GM04503 (cell line): ENCODE data around the gene LDLRAD3.
"Not testable (repeated sequence)": the region's sequence is repeated elsewhere in the genome, so short reads cannot be mapped to it uniquely, and the experiment has no call there.

Experiments
- DNase-seq: peaks from one replicate; pipeline ENCODE4 v3.0.0-alpha.2; 2012; ENCODE audit warnings: low read depth

The LDLRAD3 gene

DNA sequence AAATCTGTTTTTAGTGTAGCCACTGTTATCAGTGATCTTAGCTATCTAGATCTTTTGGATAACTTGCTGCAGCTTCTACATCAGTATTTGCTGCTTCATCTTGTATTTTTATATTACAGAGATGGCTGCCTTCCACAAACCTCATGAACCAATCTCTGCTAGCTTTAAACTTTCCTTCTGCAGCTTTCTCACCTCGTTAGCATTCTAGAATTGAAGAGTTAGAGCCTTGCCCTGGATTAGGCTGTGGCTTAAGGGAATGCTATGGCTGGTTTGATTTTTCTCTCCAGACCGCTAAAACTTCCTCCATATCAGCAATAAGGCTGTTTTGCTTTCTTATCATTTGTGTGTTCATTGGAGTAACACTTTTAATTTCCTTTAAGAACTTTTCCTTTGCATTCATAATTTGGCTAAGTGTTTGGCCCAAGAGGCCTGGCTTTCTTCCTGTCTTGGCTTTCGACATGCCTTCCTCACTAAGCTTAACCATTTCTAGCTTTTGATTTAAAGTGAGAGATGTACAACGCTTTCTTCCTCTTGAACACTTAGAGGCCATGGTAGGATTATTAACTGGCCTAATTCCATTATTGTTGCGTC is 51.9 kb downstream of the LDLRAD3 start:
- DNase-seq = no peak

DNA sequence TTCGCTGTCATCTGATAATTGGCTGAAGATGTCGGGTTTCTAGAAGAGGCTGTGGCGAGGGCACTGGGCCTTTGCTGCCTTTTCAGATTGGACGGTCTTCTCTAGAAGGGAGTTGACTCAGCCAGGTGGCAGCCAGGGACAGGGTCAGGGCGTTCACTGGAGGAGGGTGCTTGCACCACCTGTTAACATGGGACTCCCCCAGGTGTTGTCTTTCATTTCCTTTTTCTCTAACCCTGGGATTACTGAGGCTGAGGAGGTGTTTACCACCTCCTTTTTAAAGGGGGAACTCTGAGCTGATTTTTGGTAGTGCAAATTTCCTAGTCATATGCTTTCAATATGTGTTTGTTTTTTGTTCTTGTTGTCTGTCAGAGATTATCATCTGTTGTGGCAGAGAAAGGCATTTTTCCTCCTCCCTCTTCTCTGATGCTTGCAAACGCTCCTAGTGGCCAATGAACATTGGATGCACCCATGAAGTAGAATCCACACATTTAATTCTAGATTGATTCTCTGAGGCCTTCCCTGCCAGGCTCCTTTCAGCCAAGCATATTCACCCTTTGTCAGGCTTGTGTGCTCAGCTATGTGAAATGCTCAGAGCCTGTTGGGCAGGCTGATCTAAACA is 54.1 kb downstream of the LDLRAD3 start:
- DNase-seq = no peak

DNA sequence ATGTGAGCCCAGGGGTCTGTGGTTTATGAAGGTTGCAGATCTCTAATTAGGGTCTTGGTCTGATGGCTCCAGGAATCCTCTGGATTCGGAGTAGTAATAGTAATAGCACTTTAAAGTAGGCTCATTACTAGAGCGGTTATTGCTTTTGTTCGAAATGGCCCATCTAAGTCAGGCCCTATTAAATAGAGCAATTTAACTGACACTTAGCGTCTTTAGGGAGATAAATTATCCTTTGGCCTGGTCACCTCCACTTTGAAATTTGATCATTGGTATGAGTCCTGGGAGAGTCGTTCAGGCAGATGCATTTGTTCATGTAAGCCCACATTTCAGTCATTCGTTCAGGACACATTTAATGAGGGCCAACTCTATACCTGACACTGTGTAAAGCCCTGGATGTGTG is 54.8 kb downstream of the LDLRAD3 start:
- no peak for DNase-seq

DNA sequence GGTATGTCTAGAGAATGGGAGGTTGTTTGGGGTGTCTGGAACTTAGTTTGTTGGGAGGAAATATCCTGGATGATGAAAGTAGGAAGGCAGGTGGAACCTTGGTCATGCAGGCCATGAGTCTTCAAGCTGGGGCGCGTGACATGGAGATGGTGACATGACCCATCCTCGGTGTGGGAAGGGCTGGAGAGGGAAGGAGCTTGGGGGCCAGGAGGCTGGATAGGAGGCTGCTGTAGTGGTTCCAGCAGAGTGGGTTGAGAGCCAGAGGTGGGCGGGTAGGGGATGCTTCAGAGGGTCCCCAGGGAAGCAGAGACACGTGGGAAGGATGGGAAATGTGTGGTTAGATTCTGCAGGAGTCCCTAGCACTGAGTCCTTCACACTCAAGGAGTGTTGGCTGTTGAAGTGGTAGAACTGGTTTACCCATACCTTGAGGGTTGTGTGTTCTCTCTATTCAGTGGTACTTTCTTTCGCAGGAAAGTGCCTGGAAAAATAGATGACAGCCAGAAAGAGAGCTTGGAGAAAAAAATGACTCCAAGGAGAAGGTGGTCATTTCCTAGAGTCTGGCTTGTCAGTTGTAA is 56.8 kb downstream of the LDLRAD3 start:
- DNase-seq = no peak

DNA sequence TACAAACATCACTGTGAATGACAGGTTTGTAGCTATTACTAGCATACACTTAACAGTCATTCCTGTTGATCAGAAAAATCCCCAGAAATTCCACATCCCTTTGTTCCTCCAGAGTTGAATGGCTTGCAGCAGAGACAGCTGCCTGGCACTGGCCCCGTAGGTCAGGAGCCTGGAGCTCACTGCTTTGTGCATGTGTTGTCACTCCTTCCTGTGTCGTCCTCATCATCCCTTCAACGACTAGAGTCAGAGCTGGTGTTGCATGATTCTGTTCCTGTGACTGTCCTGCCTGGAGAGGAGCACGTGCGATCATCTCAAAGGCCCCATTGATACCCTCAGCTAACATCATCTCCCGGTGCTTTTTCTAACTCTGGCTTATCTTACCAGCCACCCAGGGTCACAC is 58.3 kb downstream of the LDLRAD3 start:
- no peak for DNase-seq

DNA sequence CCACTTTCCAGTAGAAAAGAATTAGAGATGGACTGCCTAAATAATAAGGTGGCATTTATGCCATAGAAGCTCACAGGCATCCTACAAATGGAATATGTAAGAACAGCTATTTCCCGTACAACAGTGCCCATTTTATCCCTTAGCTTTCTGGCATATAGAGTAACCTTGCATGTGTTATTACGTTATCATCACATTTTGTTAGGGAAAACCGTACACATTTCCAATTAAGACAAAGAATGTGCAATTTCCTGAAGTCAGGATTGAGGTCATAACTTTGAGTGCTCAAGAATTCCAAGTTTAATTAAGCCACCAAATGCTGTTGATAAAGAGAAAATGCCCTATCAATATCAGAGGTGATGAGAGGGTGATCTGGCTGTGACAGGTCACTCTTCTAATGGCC is 58.9 kb downstream of the LDLRAD3 start:
- no peak for DNase-seq

DNA sequence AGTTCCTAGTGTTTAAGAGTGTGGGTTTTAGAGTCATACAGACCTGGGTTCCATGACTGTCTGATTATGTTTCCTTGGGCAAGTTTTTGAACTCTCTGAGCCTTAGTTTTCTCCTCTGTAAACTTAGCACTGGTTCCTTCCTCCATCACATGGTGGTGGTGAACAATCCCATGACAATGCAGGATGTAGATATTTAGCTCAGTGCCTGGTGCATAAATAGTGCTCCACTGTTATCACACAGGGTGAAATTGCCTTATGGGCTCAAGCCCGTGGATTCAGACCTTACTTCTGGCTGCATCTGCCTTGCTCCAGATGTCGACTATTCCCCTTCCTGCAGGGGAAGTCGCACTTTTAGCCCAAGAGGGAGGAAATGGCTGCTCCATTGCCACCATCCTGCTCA is 62.7 kb downstream of the LDLRAD3 start:
- DNase-seq = no peak

DNA sequence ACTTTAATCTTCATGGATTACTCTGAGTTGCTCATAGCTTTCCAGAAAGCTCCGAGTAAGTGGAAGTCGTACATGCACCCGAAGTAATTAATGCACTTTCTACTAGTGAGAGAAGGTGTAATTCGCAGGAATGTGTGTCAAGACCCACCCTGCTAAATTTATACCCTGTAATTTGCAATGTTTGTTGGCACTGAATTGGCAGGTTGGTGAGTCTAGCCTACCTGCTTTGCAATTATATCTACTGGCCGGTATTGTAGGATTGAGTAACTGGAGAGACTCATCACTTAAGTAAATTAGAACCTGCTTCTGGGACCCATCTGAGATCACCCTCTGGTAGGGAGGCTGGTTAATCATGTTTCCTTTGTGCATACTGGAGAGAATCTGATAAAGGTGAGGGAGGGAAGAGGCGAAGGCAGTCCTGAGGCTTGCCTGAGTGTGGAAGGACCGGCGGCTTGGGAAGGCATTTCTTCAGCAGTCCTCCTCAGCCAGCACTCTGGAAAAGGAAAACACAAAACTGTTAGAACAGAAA is 63.3 kb downstream of the LDLRAD3 start:
- DNase-seq = no peak

DNA sequence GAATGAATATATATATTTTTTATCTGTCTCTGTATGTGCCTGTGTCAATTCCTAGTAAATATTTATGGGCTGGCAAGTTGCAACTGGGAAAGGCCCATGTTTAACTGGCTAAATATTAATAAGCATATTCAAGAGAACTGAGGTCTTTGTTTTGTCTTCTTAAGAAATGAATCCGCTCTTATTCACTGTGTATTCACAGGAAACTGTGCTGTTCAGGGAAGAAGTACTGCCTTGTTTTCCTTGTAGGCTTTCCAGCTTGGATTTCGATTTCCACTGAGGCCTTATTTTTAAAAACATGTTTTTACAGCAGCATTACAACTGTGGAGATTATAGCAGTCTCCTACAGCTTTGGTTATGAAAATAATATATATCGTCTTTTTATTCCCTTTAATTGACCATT is 64.7 kb downstream of the LDLRAD3 start:
- no peak for DNase-seq

DNA sequence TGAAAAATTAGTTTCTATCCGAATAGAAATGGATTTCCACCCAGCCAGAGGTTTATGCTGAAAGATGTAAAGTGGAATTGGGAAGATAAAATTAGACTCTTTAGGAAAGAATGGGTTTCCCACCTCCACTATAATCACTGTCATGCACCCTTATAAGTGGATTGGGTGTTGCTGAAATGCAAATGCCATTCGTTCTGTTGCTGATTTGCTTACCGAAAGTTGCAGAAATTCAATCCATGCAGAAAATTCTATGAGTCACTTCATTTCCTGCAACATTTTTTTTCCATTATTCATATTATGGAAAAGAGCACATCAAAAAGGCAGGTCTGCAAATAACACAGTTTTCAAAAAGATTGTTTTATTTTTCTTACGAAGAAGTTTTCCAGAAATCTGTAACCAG is 65.6 kb downstream of the LDLRAD3 start:
- DNase-seq = no peak

DNA sequence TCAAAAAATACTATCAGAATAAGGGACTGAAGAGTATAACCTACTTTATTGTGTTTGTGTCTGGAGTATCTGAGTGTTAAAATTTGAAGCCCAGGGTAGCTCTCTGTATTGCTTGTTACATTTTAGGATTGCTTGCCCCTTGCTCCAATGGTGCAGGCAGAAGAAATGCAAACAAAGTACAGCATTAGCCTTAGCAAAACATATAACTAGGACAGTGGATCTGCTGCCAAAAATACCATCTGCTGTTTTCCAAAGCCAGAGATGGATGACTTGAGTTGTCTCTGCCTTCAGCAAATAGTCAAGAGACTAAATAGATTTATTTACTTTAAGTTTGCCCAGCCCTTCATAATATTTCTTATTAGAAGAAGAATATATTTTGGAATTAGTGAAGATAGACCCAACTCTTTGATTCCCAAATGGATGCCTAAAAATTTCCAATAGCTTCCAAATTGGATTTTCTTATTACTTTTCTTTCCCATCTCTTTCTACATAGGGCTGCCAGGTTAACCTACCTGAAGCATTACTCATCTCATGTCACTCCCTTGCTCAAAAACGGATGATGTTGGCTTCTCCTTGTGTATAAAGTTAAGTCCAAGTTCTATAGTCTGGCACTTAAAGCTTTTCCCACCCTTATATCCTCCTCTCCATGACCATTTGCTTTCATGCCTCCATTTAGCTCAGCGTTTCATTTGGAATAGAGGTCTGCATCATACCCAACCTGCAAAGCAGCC is 66.3 kb downstream of the LDLRAD3 start:
- DNase-seq = no peak

DNA sequence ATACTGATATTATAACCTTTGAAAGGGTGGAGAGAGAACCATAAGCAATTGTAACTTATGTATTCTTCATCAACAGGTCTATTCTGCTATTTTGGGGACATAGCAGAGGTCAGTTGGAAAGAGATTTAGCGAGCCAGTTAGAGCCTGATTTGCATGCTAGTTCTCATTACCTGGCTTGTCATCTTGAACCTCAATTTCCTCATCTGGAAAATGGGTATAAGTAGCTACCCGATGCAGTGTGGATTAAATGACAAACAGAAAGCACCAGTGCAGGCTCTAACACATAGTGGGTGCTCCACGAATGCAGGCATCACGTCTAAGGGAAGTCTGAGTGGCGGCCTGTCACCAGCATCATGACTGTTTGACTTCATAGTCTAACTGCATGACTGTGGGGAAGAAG is 67.7 kb downstream of the LDLRAD3 start:
- no peak for DNase-seq

DNA sequence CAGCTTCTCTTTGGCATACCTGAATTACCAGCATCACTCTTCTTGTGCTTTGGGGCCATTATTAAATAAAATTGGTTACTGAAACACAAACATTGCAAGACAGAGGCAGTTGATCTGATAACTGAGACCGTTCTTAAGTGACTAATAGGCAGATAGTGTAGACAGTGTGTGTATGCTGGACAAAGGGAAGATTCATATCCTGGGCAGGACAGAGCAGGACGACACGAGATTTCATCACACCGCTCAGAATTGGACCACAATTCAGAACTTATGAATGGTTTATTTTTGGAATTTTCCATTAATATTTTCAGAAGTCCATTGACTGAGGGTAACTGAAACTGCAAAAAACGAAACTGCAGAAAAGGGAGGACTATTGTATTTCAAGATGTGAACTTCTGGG is 68.6 kb downstream of the LDLRAD3 start:
- no peak for DNase-seq

DNA sequence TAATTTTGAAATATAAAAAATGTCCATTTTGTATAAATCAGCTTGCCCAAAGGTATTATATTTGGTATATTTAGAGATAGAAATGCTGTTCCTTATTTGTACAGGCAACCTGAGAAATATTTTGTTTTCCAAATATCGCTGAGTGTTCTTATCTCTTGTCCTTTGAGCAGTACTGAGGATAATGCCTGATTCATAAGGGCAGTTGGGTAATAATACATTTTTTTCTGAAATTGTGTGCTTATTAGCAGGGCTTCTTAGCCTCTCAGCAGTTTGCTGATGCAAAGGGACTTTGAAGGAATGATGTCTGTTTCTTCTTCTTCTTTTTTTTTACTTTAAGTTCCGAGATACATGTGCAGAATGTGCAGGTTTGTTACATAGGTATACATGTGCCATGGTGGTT is 69.1 kb downstream of the LDLRAD3 start:
- no peak for DNase-seq

DNA sequence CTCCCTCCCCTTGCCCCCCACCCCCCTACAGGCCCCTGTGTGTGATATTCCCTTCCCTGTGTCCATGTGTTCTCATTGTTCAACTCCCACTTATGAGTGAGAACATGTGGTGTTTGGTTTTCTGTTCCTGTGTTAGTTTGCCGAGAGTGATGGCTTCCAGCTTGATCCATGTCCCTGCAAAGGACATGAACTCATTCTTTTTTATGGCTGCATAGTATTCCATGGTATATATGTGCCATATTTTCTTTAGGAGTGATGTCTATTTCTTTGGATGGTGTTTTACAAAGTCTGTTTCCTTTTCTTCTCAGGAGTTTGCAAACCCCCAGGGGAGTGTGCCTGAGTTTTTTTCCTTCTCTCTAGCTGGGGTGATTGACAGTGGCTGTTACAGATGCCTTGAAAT is 69.6 kb downstream of the LDLRAD3 start:
- DNase-seq = not testable (repeated sequence)

DNA sequence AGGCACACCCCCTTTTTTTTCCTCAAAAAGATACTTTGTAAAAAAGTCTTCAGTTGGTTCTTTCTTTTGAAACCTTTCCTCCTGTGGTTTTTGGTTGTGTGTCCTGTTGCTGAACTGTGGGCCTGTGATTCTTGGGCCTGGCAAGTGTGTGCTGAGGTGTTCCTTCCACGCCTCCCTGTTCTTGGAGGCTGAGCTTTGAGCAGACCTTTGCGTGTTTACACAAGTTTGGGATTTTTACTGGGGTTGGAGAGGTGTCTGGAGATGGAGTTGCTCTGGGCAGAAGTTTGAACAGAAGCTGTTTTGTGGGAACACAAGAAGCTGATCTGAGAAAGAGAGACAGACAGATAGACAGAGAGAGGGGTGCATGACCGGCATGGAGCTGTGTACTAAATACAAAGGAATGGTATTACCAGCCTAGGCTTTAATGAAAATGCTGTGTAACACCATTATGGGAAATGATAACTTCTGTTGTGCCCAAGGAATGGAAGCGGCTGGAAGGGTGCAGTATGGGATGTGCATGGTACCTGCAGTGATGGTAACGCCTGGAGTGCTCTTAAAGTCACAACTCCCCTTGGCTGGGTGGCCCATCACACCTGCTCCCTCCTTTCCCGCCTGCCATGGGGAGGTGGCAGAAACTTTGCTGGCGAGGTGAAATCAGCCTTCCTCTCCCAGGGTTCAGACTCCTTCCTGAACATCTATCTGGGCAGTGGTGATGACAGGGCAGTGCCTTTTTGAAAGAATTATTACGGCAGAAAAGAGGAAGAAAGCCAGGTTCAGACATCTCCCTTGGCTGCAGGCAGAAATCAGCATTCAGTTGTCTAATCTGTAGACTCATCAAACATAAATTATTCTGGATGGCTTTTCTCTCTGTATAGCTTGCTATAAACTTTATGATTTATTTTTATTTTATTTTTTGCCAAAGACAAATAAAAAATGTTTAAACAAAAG is 70.4 kb downstream of the LDLRAD3 start:
- no peak for DNase-seq

DNA sequence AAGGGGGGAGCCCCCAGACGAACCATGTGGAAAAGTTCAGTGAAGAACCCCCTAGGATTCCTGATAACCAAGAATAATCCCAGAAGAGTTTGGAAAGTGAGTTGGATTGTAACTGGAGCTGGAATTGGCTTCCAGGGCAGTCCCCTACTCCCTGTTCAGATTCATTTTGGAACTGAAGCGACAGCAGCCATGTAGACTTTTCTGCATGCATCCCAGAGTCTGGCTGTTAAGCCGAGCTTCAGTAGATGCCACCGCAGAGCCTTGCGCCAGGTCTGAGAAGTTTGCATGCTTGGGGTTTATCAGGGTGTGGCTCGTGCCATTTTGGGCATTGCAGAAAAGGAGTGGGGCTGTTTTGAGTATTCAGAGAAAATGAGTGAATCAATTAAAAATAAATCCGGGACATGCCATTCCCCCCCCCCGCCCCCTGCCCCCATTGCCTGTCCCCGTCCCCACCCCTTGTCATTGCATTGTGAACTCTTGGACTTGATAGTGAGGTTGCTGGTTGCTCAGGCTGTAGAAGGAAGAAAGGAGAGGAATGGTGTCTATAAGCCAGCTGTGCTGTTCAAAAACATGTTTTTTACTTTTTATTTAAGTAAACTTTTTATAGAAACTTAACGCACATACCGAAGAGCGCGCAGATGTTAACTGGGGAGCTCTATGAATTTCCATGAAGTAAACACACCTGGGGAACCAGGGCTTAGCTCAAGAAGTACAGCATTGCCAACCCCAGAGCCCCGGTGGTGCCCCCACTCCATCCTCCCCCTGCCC is 71.2 kb downstream of the LDLRAD3 start:
- no peak for DNase-seq

DNA sequence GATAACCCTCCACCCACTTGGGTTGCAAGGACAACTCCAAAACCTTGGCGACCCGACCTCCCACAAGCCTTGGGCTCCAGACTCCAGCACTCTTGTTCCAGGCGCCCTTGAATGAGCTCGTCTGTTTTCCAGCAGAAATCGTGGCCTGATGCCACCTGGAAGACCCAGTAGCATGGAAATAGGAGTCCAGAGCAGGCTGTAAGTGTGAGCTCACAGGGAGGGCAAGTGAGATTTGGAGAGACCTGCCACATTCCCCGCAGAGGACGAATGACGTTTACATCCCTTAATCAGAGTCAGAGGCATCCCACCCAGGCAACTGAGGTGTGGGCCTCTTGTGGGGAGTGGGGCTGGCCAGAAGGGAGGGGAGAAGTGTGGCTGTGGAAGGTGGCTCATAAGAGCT is 71.9 kb downstream of the LDLRAD3 start:
- no peak for DNase-seq

DNA sequence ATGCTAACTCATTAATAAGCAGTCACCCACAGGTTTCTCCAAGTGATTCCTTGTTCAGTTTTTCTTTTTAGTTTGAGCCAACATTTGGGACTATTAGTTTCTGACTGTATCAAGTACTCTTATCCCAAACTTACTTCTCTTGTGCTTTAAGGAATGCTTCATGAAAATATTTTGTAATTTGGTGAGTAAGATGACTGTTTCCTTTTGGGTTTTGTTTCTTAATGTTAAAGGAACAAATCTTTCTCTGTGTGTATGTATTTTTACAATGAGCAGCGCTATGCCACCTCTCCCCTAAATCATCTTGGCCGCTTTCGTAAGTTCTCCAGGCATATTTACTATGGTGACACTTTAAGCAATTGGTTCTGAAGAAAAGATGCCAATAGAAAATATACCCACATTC is 72.4 kb downstream of the LDLRAD3 start:
- DNase-seq = no peak

DNA sequence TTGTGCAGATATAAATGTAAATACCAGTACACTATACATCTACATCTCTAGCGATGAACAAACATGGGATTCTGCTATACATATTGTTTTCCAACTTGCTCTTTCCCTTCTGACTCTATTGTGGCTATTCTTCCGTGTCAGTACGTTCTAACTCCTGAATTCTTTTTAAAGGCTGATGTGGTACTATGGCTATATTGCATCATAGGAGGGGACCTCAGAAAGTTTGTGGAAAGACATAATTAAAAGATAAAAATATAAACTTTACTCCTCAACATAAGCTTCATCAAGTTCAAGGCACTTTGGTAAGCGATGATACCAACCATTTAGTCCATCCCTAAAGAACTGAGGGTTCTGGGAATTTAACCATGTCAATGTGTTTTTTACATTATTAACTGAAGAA is 72.8 kb downstream of the LDLRAD3 start:
- no peak for DNase-seq

DNA sequence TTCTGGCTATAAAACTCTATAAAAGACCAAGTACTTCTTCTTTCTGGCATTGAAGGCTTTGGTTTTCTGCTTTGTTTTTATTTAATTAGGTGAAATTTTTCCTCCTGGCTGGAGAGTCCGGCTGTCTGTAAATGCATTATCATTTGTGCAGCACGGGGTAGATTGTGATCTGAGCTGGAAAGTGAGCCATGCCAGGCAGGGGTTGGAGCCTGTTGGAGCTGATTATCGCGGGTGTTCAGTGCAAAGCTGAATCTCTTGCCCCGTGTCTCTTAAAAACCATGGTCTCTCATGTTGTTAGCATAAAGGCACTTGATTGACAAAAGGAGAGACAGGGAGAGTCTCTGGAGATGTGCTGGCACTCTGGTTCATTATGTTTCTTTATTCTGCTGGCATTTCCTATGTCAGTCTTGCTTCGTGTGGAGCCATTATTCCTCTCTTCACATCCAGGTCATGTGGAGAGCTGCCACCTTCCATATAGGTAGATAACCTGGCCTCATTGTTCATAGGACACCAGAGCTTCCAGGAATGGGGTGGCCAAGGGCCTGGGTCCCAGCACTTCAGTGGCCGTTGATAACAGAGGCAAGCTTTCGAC is 75.2 kb downstream of the LDLRAD3 start:
- DNase-seq = no peak
